Measurements from ENCODE around the gene CCDC60.

- TF ChIP-seq POLR2A (IDR thresholded peaks at IDR 0.05) = no peak
- TF ChIP-seq, protein P1, sequence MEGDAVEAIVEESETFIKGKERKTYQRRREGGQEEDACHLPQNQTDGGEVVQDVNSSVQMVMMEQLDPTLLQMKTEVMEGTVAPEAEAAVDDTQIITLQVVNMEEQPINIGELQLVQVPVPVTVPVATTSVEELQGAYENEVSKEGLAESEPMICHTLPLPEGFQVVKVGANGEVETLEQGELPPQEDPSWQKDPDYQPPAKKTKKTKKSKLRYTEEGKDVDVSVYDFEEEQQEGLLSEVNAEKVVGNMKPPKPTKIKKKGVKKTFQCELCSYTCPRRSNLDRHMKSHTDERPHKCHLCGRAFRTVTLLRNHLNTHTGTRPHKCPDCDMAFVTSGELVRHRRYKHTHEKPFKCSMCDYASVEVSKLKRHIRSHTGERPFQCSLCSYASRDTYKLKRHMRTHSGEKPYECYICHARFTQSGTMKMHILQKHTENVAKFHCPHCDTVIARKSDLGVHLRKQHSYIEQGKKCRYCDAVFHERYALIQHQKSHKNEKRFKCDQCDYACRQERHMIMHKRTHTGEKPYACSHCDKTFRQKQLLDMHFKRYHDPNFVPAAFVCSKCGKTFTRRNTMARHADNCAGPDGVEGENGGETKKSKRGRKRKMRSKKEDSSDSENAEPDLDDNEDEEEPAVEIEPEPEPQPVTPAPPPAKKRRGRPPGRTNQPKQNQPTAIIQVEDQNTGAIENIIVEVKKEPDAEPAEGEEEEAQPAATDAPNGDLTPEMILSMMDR (IDR thresholded peaks at IDR 0.05) = no peak
These were observed 166.5 kb downstream of the CCDC60 start for GRCh38 chr12:119501052-119501451.

Measured in prostate gland (tissue), 2 donors.